Neural crest cell (in vitro differentiated cells): ENCODE data around the gene F8. TPM values are rescaled to one million over a fixed set of nuclear protein-coding genes. Genes with fewer than 3 reads are reported as not detected.
A peak's percentile ranks its signal among the peaks of the same experiment; 100 is the strongest.

ENCODE experiments used
- DNase-seq: peaks from one replicate; pipeline ENCODE4 v3.0.0; 2021; ENCODE audit warnings: low read depth, mixed read lengths, low spot score
- H3K27ac Mint-ChIP-seq: one replicate; pipeline ENCODE4 v1.8.0; 2021; ENCODE audit warnings: mild to moderate bottlenecking, mixed read lengths; ENCODE audit not compliant: unreplicated experiment
- H3K27me3 Mint-ChIP-seq: 2 replicates; pipeline ENCODE4 v1.8.0; 2021; ENCODE audit warnings: low read depth, mild to moderate bottlenecking, mixed read lengths
- H3K36me3 Mint-ChIP-seq: 2 replicates; pipeline ENCODE4 v1.8.0; 2021; ENCODE audit warnings: low read depth, mild to moderate bottlenecking, mixed read lengths
- H3K4me1 Mint-ChIP-seq: 2 replicates; pipeline ENCODE4 v1.8.0; 2021; ENCODE audit warnings: mixed read lengths
- H3K4me3 Mint-ChIP-seq: one replicate; pipeline ENCODE4 v1.8.0; 2021; ENCODE audit warnings: mild to moderate bottlenecking, mixed read lengths
- H3K9me3 Mint-ChIP-seq: 2 replicates; pipeline ENCODE4 v1.8.0; 2021; ENCODE audit warnings: mixed read lengths
- long read RNA-seq: library from polyadenylated mRNA; unstranded; transcript quantifications from one replicate; pipeline ENCODE4 v2.0.0, GENCODE V29; 2020
- total RNA-seq: library from RNA; stranded (reverse); gene quantifications from 2 replicates; pipeline ENCODE4 v1.2.1, GENCODE V29; 2021
- TF ChIP-seq, protein P1 (sequence below): fragments of 200-600 bp; sonication (generic); conservative IDR thresholded peaks from 2 replicates; pipeline ENCODE4 v1.5.0; 2021; ENCODE audit warnings: antibody characterized with exemption, mild to moderate bottlenecking

Gene F8
- total RNA-seq = 2.1 and 2.3 TPM in 2 replicates
- long read RNA-seq, partial matches to known transcripts = 0 of 3 reads
- long read RNA-seq, other reads (novel, unspliced or antisense) = 3 of 3 reads

DNA sequence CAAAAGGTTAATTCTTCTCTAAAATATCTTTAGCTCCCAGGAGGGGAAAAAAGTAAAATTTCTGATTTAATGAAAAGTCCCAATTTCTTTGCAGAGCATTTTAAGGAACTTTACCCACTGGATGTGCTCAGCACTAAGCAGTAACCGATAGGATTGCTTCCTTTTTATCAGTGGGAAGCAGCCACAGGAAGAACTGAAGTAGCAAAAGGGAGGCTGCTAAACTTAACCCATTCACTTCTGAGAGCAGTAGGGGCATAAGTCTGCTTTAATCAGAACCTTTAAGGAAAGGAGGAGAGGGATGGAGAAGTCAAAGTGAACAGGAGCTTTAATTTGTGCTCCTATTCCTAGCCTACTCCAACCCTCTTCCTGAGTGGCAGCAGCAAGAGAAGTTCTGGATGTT lies at the start of gene F8:
TSS of gene F8 (minus strand) at position 139 of the 400 bp plus-strand sequence. CDS start 171 bp downstream, outside the sequence.
- Mint-ChIP-seq H3K9me3 (peaks cover 2% of the 10 kb centered on the region), H3K27me3 (no peaks in the 10 kb centered on the region), H3K4me3 (no peak within 1 kb of the TSS), H3K36me3 (no peaks in the 10 kb centered on the region), H3K27ac (no peak within 1 kb of the TSS), H3K4me1 (peaks cover 3% of the 10 kb centered on the region)
- TF ChIP-seq, protein P1, sequence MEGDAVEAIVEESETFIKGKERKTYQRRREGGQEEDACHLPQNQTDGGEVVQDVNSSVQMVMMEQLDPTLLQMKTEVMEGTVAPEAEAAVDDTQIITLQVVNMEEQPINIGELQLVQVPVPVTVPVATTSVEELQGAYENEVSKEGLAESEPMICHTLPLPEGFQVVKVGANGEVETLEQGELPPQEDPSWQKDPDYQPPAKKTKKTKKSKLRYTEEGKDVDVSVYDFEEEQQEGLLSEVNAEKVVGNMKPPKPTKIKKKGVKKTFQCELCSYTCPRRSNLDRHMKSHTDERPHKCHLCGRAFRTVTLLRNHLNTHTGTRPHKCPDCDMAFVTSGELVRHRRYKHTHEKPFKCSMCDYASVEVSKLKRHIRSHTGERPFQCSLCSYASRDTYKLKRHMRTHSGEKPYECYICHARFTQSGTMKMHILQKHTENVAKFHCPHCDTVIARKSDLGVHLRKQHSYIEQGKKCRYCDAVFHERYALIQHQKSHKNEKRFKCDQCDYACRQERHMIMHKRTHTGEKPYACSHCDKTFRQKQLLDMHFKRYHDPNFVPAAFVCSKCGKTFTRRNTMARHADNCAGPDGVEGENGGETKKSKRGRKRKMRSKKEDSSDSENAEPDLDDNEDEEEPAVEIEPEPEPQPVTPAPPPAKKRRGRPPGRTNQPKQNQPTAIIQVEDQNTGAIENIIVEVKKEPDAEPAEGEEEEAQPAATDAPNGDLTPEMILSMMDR = no peak
- DNase-seq = no peak

DNA sequence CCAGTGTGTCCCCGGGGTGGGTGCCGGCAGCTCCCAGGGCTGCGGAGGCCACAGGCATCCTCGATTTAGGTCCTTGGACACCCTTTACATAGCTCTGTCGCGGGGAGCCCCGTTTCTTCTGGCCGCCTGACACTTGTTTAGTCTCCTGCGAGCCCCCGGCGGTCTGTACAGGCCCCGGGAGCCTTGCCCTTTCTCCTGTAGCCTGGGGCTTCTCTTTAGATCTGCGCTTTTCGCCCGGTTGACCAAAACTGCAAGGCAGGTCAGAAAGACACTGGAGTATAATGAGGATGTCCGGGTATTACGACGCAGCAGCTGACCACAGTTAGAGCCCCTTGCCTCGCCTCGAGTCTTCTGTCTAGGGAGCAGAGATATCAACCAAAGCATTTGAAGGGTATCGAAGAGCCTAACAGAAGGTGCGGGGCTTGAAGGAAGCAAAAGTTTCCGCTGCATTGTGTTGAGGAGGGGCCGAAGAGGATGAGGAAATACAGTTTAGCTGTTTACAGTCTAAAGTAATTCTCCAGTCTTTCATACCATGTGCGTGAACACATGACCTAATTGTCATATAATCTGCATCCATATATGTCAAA lies 49.3 kb upstream of the F8 start:
- Mint-ChIP-seq H3K4me3 (peak overlapping the region; percentile 94), H3K36me3 (peaks cover 4% of the 10 kb centered on the region), H3K4me1 (peaks cover 36% of the 10 kb centered on the region), H3K27me3 (no peaks in the 10 kb centered on the region), H3K9me3 (no peaks in the 10 kb centered on the region), H3K27ac (peak overlapping the region; percentile 94)
- peak; percentile 6 for DNase-seq
- TF ChIP-seq, protein P1 = no peak

DNA sequence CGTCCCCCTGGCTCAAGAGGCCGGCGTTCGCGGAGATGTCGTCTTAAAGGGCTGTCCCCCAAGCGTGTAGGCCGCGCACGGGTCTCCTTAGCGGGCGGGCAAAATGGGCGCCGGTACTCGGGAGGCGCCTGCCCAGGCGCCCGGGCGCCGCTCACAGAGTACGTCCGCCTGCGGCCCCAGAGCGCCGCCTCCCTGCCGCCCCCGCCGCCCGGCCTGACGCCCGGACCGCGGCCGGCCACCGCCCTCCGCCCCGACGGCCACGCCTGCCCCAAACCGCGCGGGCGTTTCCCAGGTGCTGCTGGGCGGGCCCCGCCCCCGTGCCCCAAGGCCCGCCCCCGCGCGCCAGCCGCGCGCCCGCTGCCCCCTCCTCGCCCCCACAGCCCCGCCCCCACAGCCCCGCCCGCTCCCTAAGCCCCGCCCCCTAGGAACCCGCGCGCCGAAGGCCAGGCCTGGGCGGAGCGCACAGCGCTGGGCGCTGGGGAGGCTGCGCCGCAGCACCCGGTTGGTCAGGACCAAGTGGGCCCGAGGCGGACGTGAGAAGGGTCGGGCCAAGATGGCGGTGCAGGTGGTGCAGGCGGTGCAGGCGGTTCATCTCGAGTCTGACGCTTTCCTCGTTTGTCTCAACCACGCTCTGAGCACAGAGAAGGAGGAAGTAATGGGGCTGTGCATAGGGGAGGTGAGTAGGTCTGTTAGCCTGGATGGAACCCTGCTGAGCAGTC lies 48.6 kb upstream of the F8 start, which contains the start of the genes BRCC3, CMC4 and MTCP1:
TSS of gene BRCC3 (plus strand) at position 534 of the 719 bp plus-strand sequence. CDS start at position 554, 20 bp downstream.
TSS of gene CMC4 (minus strand) at position 162 of the 719 bp plus-strand sequence. CDS start 7,113 bp downstream, outside the sequence.
TSS of gene MTCP1 (minus strand) at position 162 of the 719 bp plus-strand sequence. CDS start 5,126 bp downstream, outside the sequence.
- peak within 1 kb of the TSS; percentile 94 for H3K27ac Mint-ChIP-seq
- DNase-seq = peak; percentile 58
- H3K4me3 Mint-ChIP-seq = peak within 1 kb of the TSS; percentile 94
- H3K9me3 Mint-ChIP-seq = no peaks in the 10 kb centered on the region
- H3K4me1 Mint-ChIP-seq = peaks cover 36% of the 10 kb centered on the region
- peaks cover 4% of the 10 kb centered on the region for H3K36me3 Mint-ChIP-seq
- TF ChIP-seq, protein P1 = no peak
- no peaks in the 10 kb centered on the region for H3K27me3 Mint-ChIP-seq

DNA sequence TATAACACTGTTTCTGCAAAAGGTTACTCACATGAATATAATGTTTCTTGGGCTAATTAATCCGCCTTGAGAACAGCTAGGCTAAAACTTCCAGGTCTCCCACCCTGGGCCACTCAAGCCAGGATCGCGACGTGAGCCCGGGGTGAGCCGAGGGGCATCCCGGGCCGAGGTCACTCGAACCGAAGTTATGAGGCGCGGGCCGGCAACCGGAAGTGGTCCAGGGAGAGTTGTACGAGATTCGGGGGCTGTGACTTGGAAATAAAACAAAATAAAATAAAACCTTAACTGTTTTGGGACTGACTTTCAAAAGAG lies 48.1 kb upstream of the F8 start:
- no peak for DNase-seq
- peak overlapping the region; percentile 85 for H3K4me3 Mint-ChIP-seq
- peaks cover 36% of the 10 kb centered on the region for H3K4me1 Mint-ChIP-seq
- peak overlapping the region; percentile 86 for H3K27ac Mint-ChIP-seq
- TF ChIP-seq, protein P1 = no peak
- no peaks in the 10 kb centered on the region for H3K27me3 Mint-ChIP-seq
- no peaks in the 10 kb centered on the region for H3K9me3 Mint-ChIP-seq
- peaks cover 4% of the 10 kb centered on the region for H3K36me3 Mint-ChIP-seq

DNA sequence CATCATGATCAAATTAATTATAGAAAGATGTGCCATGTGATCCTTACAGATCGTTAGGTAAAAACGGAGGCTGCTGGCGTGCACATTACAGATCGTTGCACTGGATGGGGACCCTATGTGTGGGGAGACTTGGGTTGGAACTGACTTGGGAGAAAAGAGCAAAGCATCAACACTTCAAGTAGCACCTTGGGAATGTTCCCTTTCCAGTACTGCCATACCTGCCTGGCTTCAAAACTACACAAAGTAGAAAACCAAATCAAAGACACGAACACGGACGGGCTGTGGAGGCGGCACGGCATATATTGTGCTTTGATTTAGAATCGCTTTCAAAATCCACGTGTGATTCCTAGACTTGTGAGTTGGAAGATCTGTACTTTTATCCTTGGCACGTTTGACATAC lies 47.5 kb upstream of the F8 start:
- H3K36me3 Mint-ChIP-seq = peaks cover 4% of the 10 kb centered on the region
- no peaks in the 10 kb centered on the region for H3K27me3 Mint-ChIP-seq
- H3K4me1 Mint-ChIP-seq = peaks cover 36% of the 10 kb centered on the region
- no peak for DNase-seq
- H3K9me3 Mint-ChIP-seq = no peaks in the 10 kb centered on the region
- H3K4me3 Mint-ChIP-seq = peak overlapping the region; percentile 85
- TF ChIP-seq, protein P1 = no peak
- peak overlapping the region; percentile 44 for H3K27ac Mint-ChIP-seq
